Osteocyte (in vitro differentiated cells): ENCODE data around the gene C11orf42. TPM values are rescaled to one million over a fixed set of nuclear protein-coding genes. Genes with fewer than 3 reads are reported as not detected.

ENCODE experiments used
- DNase-seq: peaks from one replicate; pipeline ENCODE4 v3.0.0; 2021; ENCODE audit warnings: mixed read lengths; ENCODE audit not compliant: unreplicated experiment; ENCODE audit errors: extremely low spot score
- H3K27ac Mint-ChIP-seq: one replicate; pipeline ENCODE4 v1.8.0; 2021; ENCODE audit warnings: mild to moderate bottlenecking, mixed read lengths; ENCODE audit not compliant: unreplicated experiment
- H3K27me3 Mint-ChIP-seq: one replicate; pipeline ENCODE4 v1.8.0; 2021; ENCODE audit warnings: mixed read lengths; ENCODE audit not compliant: unreplicated experiment
- H3K36me3 Mint-ChIP-seq: one replicate; pipeline ENCODE4 v1.8.0; 2021; ENCODE audit warnings: mixed read lengths; ENCODE audit not compliant: unreplicated experiment
- H3K4me1 Mint-ChIP-seq: one replicate; pipeline ENCODE4 v1.8.0; 2021; ENCODE audit warnings: mixed read lengths; ENCODE audit not compliant: unreplicated experiment
- H3K4me3 Mint-ChIP-seq: one replicate; pipeline ENCODE4 v1.8.0; 2021; ENCODE audit warnings: mild to moderate bottlenecking, moderate library complexity, mixed read lengths; ENCODE audit not compliant: unreplicated experiment
- H3K9me3 Mint-ChIP-seq: one replicate; pipeline ENCODE4 v1.8.0; 2021; ENCODE audit warnings: mixed read lengths; ENCODE audit not compliant: unreplicated experiment
- CTCF ChIP-seq: fragments of 200-600 bp; sonication (generic); IDR thresholded peaks from 2 replicates; pipeline ENCODE4 v1.5.0; 2021; ENCODE audit warnings: antibody characterized with exemption, mild to moderate bottlenecking, moderate library complexity
- total RNA-seq: library from RNA; stranded (reverse); gene quantifications from 2 replicates; pipeline ENCODE4 v1.2.1, GENCODE V29; 2021

C11orf42 gene
- total RNA-seq, 1 donor from 2014 or later: not detected

DNA sequence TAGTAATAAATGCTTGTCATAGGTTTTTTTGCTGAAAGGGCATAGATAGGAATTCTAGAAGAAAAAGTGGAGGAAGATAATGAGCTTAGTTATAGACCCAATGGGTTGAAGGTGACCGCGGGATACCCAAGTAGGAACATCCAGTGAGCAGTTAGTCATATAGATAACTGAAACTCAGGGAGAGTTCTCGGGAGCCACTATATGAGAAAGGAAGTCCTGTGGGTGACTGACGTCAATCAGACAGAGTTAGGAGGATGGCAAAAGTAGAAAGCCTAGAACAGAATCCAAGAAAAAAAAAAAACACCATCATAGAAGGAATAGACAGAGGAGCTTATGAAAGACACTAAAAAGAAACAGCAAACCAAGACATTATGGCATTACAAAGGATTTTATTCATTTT is 31.9 kb downstream of the C11orf42 start:
- Mint-ChIP-seq H3K27me3 (peaks cover 7% of the 10 kb centered on the region), H3K27ac (no peak overlapping the region), H3K9me3 (no peaks in the 10 kb centered on the region), H3K4me3 (no peak overlapping the region), H3K36me3 (no peaks in the 10 kb centered on the region), H3K4me1 (peaks cover 19% of the 10 kb centered on the region)
- TF ChIP-seq CTCF: no peak
- no peak for DNase-seq

GRCh38 chr11:6237761-6238302 is 32.5 kb downstream of the C11orf42 start:
- Mint-ChIP-seq H3K4me3 (no peak overlapping the region), H3K27me3 (peaks cover 11% of the 10 kb centered on the region), H3K36me3 (no peaks in the 10 kb centered on the region), H3K27ac (no peak overlapping the region), H3K9me3 (no peaks in the 10 kb centered on the region), H3K4me1 (peaks cover 19% of the 10 kb centered on the region)
- no peak for DNase-seq
- no peak for TF ChIP-seq CTCF

DNA sequence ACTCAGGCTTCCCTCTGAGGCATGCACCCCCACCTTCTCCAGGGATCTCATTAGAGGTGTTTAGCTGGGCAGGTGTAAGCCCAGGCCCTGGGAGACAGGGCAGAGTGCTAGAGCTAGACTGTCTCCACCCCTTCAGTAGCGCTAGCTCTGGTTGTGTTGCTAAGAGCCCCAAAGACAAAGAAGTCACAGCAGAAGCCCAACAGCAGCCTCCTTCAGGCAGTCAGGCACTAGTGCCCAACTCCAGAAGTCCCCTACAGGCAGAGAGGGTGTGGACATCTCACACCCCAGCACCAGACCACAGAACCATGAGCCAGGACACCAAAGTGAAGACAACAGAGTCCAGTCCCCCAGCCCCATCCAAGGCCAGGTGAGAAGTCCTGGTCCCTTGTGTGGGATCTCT is 33.5 kb downstream of the C11orf42 start, which contains the start of gene CNGA4:
TSS of gene CNGA4 (plus strand) at position 188 of the 400 bp plus-strand sequence. CDS start at position 306, 118 bp downstream.
- H3K4me1 Mint-ChIP-seq: peaks cover 10% of the 10 kb centered on the region
- no peak within 1 kb of the TSS for H3K27ac Mint-ChIP-seq
- no peaks in the 10 kb centered on the region for H3K36me3 Mint-ChIP-seq
- DNase-seq: no peak
- H3K4me3 Mint-ChIP-seq: no peak within 1 kb of the TSS
- no peak for TF ChIP-seq CTCF
- H3K9me3 Mint-ChIP-seq: no peaks in the 10 kb centered on the region
- H3K27me3 Mint-ChIP-seq: peaks cover 22% of the 10 kb centered on the region

DNA sequence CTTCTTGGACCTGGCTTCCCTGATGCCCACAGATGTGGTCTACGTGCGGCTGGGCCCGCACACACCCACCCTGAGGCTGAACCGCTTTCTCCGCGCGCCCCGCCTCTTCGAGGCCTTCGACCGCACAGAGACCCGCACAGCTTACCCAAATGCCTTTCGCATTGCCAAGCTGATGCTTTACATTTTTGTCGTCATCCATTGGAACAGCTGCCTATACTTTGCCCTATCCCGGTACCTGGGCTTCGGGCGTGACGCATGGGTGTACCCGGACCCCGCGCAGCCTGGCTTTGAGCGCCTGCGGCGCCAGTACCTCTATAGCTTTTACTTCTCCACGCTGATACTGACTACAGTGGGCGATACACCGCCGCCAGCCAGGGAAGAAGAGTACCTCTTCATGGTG is 34.8 kb downstream of the C11orf42 start:
- no peak for DNase-seq
- Mint-ChIP-seq H3K27me3 (peaks cover 29% of the 10 kb centered on the region), H3K4me1 (peaks cover 3% of the 10 kb centered on the region), H3K4me3 (no peak overlapping the region), H3K27ac (no peak overlapping the region), H3K36me3 (no peaks in the 10 kb centered on the region), H3K9me3 (no peaks in the 10 kb centered on the region)
- TF ChIP-seq CTCF: no peak

DNA sequence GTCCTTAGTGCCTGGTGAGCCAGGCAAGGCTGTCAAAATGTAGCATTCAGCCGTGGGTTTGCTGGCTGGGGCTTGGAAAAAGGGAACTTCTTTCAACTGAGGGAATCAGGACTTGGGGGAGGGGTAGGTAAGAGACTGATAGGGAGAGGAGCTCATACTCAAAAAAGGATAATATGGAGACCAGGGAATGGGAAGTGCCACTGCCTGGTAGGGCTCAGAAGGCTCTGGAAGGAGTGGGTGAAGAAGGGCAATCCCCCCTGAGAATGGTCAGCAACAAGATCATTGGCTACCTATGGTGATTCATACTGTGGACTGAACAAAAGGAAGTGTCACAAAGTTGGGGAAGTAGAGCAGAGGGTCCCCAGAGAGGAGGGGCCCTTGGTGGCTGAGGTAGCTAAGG is 35.4 kb downstream of the C11orf42 start:
- no peak for TF ChIP-seq CTCF
- Mint-ChIP-seq H3K9me3 (no peaks in the 10 kb centered on the region), H3K27me3 (peaks cover 34% of the 10 kb centered on the region), H3K36me3 (no peaks in the 10 kb centered on the region), H3K4me1 (no peaks in the 10 kb centered on the region), H3K27ac (no peak overlapping the region), H3K4me3 (no peak overlapping the region)
- DNase-seq: no peak
